ENCODE measurements around the gene PRUNE1.

The PRUNE1 gene

GRCh38 chr1:150999051-150999674 lies 9.1 kb upstream of the PRUNE1 start:
- H3K4me3 ChIP-seq (replicated peaks; ENCODE audit: low read depth, low read length), result no peak overlapping the region
- TF ChIP-seq CTCF (IDR thresholded peaks at IDR 0.05; ENCODE audit: insufficient read depth, low read length, poor library complexity, severe bottlenecking), result no peak
- no peaks in the 10 kb centered on the region; the same call in 1 of the 2 replicates for H3K36me3 ChIP-seq (ENCODE audit: control insufficient read depth, insufficient read depth, low read length)

GRCh38 chr1:150999926-151000325 lies 8.3 kb upstream of the PRUNE1 start:
- TF ChIP-seq CTCF (IDR thresholded peaks at IDR 0.05; ENCODE audit: insufficient read depth, low read length, poor library complexity, severe bottlenecking), result no peak
- Histone ChIP-seq H3K4me3 (replicated peaks; ENCODE audit: low read depth, low read length) (no peak overlapping the region), H3K36me3 (ENCODE audit: control insufficient read depth, insufficient read depth, low read length) (no peaks in the 10 kb centered on the region; the same call in 1 of the 2 replicates), H3K27me3 (replicated peaks; ENCODE audit: control insufficient read depth, insufficient read depth, low read length) (no peaks in the 10 kb centered on the region)
- no peak for DNase-seq (ENCODE audit: extremely low read depth, insufficient read length)

More at GRCh38 chr1:150999051-150999674, 9.1 kb upstream of the PRUNE1 start:
- DNase-seq (ENCODE audit: extremely low read depth, insufficient read length), result no peak
- no peaks in the 10 kb centered on the region for H3K27me3 ChIP-seq (replicated peaks; ENCODE audit: control insufficient read depth, insufficient read depth, low read length)

GRCh38 chr1:151000408-151000807 lies 7.8 kb upstream of the PRUNE1 start:
- TF ChIP-seq CTCF (IDR thresholded peaks at IDR 0.05; ENCODE audit: insufficient read depth, low read length, poor library complexity, severe bottlenecking), result no peak
- Histone ChIP-seq H3K36me3 (ENCODE audit: control insufficient read depth, insufficient read depth, low read length) (no peaks in the 10 kb centered on the region; the same call in 1 of the 2 replicates), H3K4me3 (replicated peaks; ENCODE audit: low read depth, low read length) (no peak overlapping the region), H3K27me3 (replicated peaks; ENCODE audit: control insufficient read depth, insufficient read depth, low read length) (no peaks in the 10 kb centered on the region)
- no peak for DNase-seq (ENCODE audit: extremely low read depth, insufficient read length)

- DNase-seq (ENCODE audit: extremely low read depth, insufficient read length), result no peak
- H3K27me3 ChIP-seq (replicated peaks; ENCODE audit: control insufficient read depth, insufficient read depth, low read length), result no peaks in the 10 kb centered on the region
- TF ChIP-seq CTCF (IDR thresholded peaks at IDR 0.05; ENCODE audit: insufficient read depth, low read length, poor library complexity, severe bottlenecking), result no peak
- no peaks in the 10 kb centered on the region; the same call in 1 of the 2 replicates for H3K36me3 ChIP-seq (ENCODE audit: control insufficient read depth, insufficient read depth, low read length)
- no peak overlapping the region for H3K4me3 ChIP-seq (replicated peaks; ENCODE audit: low read depth, low read length)
Observed at GRCh38 chr1:151001602-151002001, 6.6 kb upstream of the PRUNE1 start.

- DNase-seq (ENCODE audit: extremely low read depth, insufficient read length), result no peak
- H3K27me3 ChIP-seq (replicated peaks; ENCODE audit: control insufficient read depth, insufficient read depth, low read length), result no peaks in the 10 kb centered on the region
- no peaks in the 10 kb centered on the region; the same call in 1 of the 2 replicates for H3K36me3 ChIP-seq (ENCODE audit: control insufficient read depth, insufficient read depth, low read length)
- no peak for TF ChIP-seq CTCF (IDR thresholded peaks at IDR 0.05; ENCODE audit: insufficient read depth, low read length, poor library complexity, severe bottlenecking)
- H3K4me3 ChIP-seq (replicated peaks; ENCODE audit: low read depth, low read length), result no peak overlapping the region
Observed at GRCh38 chr1:151002051-151002450, 6.2 kb upstream of the PRUNE1 start.
